AG04450 (cell line): ENCODE results near the gene CSTB. TPM values are rescaled to one million over a fixed set of nuclear protein-coding genes. Genes with fewer than 3 reads are reported as not detected.

Source experiments
- CTCF ChIA-PET: fragments of 300-600, 350-600 bp; formaldehyde crosslinking; extraction: SDS; loops from one replicate; lab custom pipeline; 2022; ENCODE audit warnings: antibody characterized with exemption, inconsistent platforms; lab: Charles Lee
- POLR2A ChIA-PET: fragments of 350-600 bp; formaldehyde crosslinking; extraction: SDS; loops from one replicate; lab custom pipeline; 2021; ENCODE audit warnings: antibody characterized with exemption, inconsistent platforms; lab: Yijun Ruan, JAX
- DNase-seq: peaks from one replicate; pipeline ENCODE4 v3.0.0-alpha.2; 2011; ENCODE audit warnings: low read depth, low spot score
- H3K27ac ChIP-seq: one replicate; pipeline ENCODE4 v1.5.1; 2012; ENCODE audit warnings: low read depth, low read length, control low read depth
- H3K27me3 ChIP-seq: one replicate; pipeline ENCODE4 v1.6.0; 2012; ENCODE audit warnings: low read length; ENCODE audit not compliant: control insufficient read depth, insufficient read depth
- H3K4me3 ChIP-seq: 2 replicates; pipeline ENCODE4 v1.5.1; 2011; ENCODE audit warnings: mild to moderate bottlenecking, low read depth, low read length, control low read depth
- H3K9me3 ChIP-seq: 2 replicates; pipeline ENCODE4 v1.5.1; 2012; ENCODE audit warnings: low read length; ENCODE audit not compliant: control insufficient read depth, insufficient read depth
- CTCF ChIP-seq: IDR thresholded peaks from 2 replicates; pipeline ENCODE4 v1.5.1; 2011; ENCODE audit warnings: low read depth, low read length, control low read depth, inconsistent platforms
- polyA plus RNA-seq: library from polyadenylated mRNA; depleted of rRNA; stranded (reverse); fragments of >200 nt; gene quantifications from 2 replicates; pipeline ENCODE4 v1.2.3, GENCODE V29; 2011

CSTB gene
- polyA plus RNA-seq, 1 experiment = 54.3 TPM

- DNase-seq = no peak
- no peak overlapping the region for H3K4me3 ChIP-seq
- CTCF ChIA-PET = no interaction called here
- H3K27me3 ChIP-seq = no peaks in the 10 kb centered on the region
- no peak for TF ChIP-seq CTCF
- POLR2A ChIA-PET = no interaction called here
- H3K9me3 ChIP-seq = no peaks in the 10 kb centered on the region; the same call in 1 of the 2 replicates
- H3K27ac ChIP-seq = no peak overlapping the region
Observed at GRCh38 chr21:43801006-43801783, 25.1 kb upstream of the CSTB start.

GRCh38 chr21:43800566-43800965 is 24.5 kb upstream of the CSTB start:
- no peak for TF ChIP-seq CTCF
- no peaks in the 10 kb centered on the region for H3K27me3 ChIP-seq

GRCh38 chr21:43800124-43800523 is 24.0 kb upstream of the CSTB start:
- ChIA-PET POLR2A (no interaction called here), CTCF (no interaction called here)
- no peak overlapping the region for H3K27ac ChIP-seq
- no peak for DNase-seq
- H3K4me3 ChIP-seq = no peak overlapping the region
- H3K9me3 ChIP-seq = no peaks in the 10 kb centered on the region; the same call in 1 of the 2 replicates
- H3K27me3 ChIP-seq = no peaks in the 10 kb centered on the region
- TF ChIP-seq CTCF = no peak

More at GRCh38 chr21:43800566-43800965, 24.5 kb upstream of the CSTB start:
- ChIA-PET POLR2A (no interaction called here), CTCF (no interaction called here)
- Histone ChIP-seq H3K4me3 (no peak overlapping the region), H3K9me3 (no peaks in the 10 kb centered on the region; the same call in 1 of the 2 replicates), H3K27ac (no peak overlapping the region)
- DNase-seq = no peak

- H3K9me3 ChIP-seq = no peaks in the 10 kb centered on the region; the same call in 1 of the 2 replicates
- DNase-seq = no peak
- no peaks in the 10 kb centered on the region for H3K27me3 ChIP-seq
- H3K27ac ChIP-seq = no peak overlapping the region
- ChIA-PET POLR2A (interaction anchor here (0.6 kb wide), 1 partner anchor 8 kb away, joined by 3 read pairs; no protein-coding TSS in a partner anchor), CTCF (interaction anchor here (0.6 kb wide), 1 partner anchor 10 kb away, joined by 3 read pairs; the partner anchor contains the start of gene RRP1)
- TF ChIP-seq CTCF = no peak
- no peak overlapping the region for H3K4me3 ChIP-seq
Observed at GRCh38 chr21:43799301-43799840, 23.3 kb upstream of the CSTB start.
